Neural progenitor cell (in vitro differentiated cells): Measurements from ENCODE around the gene SLC6A11.

Experiments used
- CTCF ChIP-seq: fragments of 200-600 bp; sonication (generic); IDR thresholded peaks from 2 replicates; pipeline ENCODE4 v1.5.1; 2017; ENCODE audit warnings: antibody characterized with exemption, mild to moderate bottlenecking
- EZH2 ChIP-seq: fragments of 200-600 bp; sonication (generic); IDR thresholded peaks from 2 replicates; pipeline ENCODE4 v1.6.1; 2017; ENCODE audit warnings: antibody characterized with exemption, mild to moderate bottlenecking, moderate library complexity
- EZH2phosphoT487 ChIP-seq: fragments of 200-600 bp; sonication (generic); IDR thresholded peaks from 2 replicates; pipeline ENCODE4 v1.6.1; 2017; ENCODE audit warnings: antibody characterized with exemption

DNA sequence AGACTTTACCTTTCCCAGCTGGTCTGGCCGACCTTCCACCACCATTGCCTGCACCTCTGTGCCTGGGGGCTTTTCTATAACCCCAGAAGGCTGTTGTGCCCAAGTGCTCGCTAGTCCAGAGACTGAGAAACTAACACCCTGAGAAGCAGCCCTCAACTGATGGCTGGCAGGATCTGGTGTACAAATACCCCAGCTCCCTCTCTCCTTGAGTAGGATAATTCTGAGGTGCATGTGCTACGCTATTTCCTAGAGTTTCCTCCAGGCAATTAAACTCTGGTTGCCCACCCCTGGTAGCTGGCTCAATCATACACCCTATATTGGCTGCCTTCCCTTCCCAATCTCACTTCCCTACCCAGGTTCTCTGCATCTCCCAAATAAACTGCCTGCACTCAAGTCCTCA, 165.0 kb downstream of the SLC6A11 start:
- TF ChIP-seq CTCF, result no peak
- no peak for TF ChIP-seq EZH2
- no peak for TF ChIP-seq EZH2phosphoT487
